Right lung (tissue), 5 donors: Measurements from ENCODE around the gene NOC3L. TPM values are rescaled to one million over a fixed set of nuclear protein-coding genes. Genes with fewer than 3 reads are reported as not detected.

ENCODE experiments used
- DNase-seq, 2 donors: peaks; one replicate each; pipeline ENCODE4 v3.0.0-alpha.2; 2013
- polyA plus RNA-seq, 5 donors: library from polyadenylated mRNA; unstranded; fragments of 120-200 nt; gene quantifications; one replicate each; pipeline versions ENCODE4 v1.2.1 to v1.2.3, GENCODE V29; 2013; ENCODE audit warnings: inconsistent platforms in 1 of 5, low replicate concordance in 1 of 5; ENCODE audit not compliant: insufficient read length in 5 of 5, insufficient read depth in 1 of 5

The NOC3L gene
- polyA plus RNA-seq, 5 donors = 18.3 to 32.4 (median 27.4) TPM

DNA sequence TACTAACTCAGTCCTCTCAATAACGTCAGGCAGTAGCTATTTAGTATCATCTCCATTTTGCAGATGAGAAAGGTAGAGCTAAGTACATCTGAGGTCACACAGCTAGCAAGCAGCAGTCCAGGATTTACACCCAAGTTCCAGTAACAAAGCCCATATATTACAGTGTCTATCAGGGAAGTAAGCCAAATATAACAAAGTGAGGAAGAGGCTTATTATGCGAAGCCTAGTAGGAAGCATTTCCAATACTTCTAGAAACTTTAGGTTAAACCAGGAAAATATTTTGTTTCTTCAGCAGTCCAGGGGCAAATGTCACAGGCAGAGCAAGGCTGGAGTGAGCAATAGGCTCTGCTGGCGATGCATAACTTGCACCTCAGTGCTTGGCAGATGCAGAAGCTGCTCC, 53.9 kb downstream of the NOC3L start:
- DNase-seq = no peak

DNA sequence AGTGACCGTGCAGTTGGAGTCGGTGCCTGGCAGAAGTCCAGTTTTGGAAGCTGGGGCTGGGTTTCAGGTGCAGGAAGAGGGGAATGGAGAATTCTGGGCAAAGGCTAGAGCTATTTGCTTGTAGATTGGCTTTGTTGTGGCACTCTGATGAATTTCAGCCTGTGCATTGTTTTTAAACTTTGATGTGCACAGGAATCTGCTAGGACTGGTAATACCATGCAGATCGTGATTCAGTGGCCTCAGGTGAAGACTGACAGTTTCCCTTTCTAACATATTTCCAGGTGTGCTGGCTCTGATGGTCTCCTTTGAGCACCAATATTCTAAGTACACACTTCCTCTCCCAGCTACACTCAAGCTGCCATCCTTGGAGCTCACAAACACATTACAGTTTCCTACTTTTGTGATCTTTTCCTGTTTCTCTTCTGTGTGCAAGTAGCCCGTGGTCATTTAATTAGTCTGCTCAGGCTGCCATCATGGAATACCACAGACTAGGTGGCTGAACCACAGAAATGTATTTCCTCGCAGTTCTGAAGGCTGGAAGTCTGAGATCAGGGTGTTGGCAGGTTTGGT, 55.6 kb downstream of the NOC3L start:
- DNase-seq = no peak

DNA sequence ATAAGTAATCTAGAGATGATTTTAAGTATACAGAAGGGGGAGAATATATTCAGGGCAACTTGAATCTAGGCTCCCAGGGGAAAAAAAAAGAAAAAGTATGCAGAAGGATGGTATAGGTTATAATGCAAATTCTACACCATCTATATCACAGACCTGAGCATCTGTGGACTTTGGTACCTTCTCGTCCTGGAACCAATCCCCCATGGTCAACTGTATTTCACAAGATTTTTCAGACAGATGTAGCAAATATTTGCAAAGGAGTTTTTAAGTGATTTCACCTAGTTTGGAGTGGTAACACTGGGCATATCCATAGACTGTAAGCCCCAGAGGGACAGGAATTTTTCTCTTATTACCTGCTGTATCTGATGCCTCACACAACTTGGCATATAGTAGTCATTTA, 58.8 kb downstream of the NOC3L start:
- no peak for DNase-seq

DNA sequence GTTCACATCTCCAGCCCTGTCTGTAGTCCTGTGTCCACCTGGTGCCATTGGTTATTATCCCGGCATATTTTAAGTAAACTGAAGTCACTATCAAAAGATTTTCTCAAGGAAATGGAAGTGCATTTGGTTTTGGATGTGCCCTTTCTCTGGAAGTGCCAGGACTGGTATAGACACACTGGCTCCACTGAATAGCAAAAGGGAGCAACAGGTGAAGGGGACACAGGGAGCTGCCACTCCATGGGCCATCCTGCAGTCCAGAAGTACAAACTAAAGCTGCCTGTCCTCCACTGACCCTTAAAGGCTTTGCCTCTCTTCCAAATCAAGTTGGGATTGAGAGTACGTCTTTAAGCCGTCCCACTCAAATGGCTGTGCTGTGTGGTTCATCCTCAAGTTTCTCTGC, 62.7 kb downstream of the NOC3L start:
- DNase-seq = no peak

DNA sequence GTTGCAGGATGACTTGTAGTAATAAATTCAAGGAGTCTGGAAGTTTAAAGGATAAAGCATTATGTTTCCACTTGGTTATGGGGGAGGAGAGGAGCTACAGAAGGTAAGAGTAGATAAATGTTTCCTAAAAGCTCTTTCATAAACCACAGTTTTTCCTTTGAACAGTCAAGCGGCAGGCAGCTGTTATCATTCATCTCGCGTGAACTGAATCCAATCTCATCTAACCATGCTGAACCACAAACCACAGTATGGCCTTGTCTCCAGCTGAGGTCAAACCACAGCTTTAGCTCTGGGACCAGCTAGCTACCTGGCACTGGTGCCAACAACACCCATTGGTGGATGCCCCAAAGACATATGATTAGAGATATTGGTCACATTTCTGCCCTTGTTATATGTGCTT, 63.3 kb downstream of the NOC3L start:
- no peak for DNase-seq

DNA sequence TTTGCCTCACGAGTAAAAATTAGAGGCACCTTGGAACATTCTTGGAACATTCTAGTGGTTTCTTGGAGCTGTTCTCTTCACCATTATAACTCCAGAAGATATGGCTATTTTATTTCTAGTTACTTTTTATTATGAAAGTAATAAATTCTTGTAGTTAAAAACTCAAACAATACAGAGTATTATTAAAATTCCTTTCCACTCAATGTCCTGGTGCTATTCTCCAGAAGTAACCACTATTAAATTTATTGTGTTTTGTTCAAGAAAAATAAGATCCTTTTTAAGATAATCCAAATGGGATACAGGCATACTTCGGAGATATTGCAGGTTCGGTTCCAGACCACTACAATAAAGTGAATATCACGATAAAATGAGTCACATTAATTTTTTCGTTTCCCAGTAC, 68.6 kb downstream of the NOC3L start:
- DNase-seq = no peak

DNA sequence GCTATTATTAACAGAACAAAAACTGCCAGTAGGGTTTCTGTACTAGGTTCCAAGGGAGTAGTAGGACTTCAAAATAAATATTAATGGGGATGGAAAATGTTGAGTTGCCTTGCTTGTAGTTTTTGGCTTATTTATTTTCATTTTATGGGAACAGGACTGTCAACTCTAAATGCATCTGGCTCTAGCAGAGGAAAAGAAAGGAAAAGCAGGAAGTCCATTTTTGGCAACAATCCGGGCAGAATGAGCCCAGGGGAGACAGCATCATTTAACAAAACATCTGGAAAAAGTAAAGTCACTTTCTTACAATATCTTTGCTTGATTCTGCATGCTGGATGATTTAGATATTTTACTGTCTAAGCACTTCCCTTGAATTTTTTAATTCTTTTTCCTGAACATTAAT, 69.4 kb downstream of the NOC3L start:
- DNase-seq = peak; percentile 39 to 60

DNA sequence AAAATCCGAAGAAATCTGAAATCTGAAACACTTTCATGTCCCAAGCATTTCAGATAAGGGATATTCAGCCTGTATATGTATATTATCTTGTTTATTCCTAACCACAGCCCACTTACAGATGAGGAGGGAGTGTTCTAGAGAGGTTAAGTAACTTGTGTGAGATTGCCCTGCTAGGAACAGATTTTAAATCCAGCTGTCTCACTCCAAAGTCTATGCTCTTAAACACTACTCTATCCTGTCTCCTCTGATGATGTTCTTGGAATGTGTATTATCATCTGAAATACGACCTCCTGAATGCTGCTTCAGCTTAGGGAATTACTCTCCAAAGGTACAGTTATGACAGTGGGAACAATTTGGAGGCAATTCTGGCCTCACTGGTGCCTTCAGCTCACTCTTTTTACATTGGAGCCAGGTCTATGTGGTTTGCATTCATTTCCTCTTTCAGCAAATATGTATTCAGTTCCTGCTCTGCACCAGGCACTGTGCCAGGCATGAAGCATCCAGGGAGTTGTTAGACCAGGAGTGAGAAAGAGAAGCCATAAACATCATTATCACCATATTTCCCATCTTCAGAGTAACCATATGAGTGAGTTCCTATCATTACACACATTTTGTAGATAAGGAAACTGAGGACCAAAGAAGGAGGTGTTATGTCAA, 70.2 kb downstream of the NOC3L start:
- peak in 1 of 2 donors; percentile 15 for DNase-seq

DNA sequence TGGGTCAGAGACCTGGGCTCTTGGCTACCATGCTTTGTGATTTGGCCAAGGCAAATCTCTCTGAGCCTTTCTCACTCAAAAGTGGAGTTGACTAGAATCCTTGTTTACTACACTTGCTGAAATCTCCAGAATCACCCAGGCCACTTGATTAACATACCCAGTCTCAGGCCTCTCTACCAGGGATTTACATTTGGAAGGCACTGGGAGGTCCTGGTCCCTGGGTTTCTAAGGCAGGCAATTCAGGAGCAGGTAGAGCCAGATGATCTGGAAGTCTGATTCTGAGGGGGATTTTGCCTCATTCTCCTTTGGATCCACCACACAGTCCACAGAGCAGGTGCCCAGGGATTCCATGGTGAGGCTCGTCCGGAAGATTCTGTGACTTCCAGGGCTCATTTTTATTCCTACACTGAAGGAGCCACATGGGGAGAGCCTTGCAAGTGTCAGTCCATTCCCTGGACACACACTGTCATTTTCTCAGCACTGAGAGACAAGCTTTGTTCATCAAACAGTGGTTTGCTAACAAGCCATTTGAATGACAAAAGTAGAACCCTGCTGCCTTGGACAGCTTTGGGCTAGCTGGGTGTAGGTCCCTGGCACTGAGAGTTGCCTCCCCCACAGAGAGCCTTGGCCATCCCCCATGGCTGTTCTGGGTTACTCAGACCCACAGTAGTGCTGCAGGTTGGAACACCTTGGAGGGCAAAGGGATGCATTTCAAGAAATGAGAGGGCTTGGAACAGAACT, 74.2 kb downstream of the NOC3L start:
- DNase-seq = no peak

DNA sequence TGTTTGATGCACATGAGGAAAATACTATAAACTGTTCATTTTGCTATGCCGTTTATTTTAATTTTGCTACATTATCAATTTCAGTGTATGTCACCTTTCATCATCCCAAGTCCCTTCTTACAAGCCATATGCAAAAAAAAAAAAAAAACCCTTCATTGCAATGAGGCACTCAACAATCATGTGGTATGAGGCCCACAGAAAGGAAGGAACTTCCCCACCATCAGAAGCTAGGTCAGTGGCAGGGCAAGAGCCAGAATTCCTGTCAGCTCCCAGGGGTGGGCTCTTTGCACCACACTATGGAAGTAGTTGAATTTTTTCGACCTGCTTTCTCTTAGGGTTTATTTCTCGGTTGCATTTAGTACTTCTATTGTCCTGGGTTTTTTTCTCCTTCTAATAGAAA, 75.4 kb downstream of the NOC3L start:
- DNase-seq = no peak

DNA sequence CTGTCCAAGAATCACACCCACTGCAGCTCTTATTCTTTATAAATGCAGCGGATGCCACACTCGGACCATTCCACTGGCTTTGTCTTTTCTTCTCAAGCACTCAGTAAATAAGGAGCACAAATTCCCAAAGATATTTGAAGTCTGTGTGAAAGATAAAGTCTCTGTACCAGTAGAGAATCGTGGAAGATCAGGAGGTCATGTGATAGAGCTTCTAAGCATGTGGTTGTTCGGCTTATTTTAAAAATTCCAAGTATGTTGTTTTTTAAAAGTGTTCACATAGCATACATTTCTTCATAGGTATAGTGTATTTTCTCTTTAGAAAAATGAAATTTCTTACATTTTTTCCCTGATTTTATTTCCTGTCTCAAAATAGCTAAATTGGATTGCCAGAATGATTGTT, 75.8 kb downstream of the NOC3L start:
- no peak for DNase-seq

DNA sequence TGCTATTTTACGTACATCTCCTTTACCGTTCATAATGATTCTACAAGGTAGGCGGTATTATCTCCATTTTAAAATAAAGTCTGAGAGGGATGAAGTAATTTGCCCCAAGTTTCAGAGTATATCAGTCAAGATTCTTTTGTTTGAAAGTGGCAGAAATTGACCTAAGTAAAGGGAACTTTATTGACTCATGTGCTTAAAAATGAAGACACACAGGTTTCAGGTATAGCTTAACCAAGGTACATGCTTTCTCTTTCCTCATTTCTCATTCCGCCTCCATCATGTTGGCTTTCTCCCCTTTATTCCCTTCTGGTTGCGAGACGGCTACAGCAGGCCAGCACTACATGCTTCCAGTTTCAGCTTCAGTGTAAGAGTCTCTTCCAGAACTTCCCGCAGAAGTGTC, 77.5 kb downstream of the NOC3L start:
- DNase-seq = no peak

Other genes with a start within 250 kb of the NOC3L start
- 10 to 100 TPM; 16.5 to 25.7 (median 17.6) TPM for gene TBC1D12, start 39.6 kb upstream of the NOC3L start, polyA plus RNA-seq
- gene HELLS, start 182.8 kb upstream of the NOC3L start, polyA plus RNA-seq = 10 to 100 TPM; 24.8 to 43.9 (median 35.0) TPM